Measurements from ENCODE around the gene ATP2A3.

The ATP2A3 gene

DNA sequence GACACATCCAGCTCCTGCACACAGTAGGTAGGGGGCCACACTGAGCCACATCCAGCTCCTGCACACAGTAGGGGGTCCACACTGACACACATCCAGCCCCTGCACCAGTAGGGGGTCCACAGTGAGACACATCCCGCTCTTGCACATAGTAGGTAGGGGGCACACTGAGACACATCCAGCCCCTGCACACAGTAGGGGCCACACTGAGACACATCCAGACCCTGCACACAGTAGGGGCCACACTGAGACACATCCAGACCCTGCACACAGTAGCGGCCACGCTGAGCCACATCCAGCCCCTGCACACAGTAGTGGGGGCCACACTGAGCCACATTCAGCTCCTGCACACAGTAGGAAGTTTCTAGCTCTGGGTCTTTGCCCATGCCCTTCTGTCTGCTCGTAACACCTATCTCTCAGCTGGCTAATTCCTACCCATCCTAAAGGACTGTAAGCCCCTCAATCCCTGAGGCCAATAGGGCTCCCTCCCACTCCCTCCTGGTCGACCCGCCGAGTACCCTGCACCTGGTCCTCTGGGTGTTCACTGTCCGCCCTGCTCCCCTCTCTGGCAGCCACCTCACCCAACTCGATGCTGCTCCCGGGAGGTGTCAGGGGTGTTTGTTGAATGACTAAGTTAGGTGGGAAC is 9.4 kb upstream of the ATP2A3 start:
- no peak for DNase-seq (ENCODE audit: low read depth in 2 of 2)

DNA sequence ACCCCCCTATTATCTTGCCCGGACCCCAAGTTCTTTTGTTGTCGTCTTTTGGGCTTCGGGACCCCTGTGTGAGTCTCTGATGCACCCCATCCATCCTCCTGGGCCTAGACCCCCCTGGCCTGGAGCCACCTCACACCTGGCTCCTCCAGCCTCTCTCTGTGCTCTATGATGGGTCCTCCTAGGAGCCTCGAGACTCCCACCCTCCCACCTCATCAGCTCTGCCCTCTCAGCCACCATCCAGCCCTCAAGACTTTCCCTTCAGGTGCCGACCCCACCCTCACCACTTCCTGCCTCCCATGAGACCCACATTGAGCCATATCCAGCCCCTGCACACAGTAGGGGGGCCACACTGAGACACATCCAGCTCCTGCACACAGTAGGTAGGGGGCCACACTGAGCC is 8.7 kb upstream of the ATP2A3 start:
- DNase-seq (ENCODE audit: low read depth in 2 of 2): no peak

DNA sequence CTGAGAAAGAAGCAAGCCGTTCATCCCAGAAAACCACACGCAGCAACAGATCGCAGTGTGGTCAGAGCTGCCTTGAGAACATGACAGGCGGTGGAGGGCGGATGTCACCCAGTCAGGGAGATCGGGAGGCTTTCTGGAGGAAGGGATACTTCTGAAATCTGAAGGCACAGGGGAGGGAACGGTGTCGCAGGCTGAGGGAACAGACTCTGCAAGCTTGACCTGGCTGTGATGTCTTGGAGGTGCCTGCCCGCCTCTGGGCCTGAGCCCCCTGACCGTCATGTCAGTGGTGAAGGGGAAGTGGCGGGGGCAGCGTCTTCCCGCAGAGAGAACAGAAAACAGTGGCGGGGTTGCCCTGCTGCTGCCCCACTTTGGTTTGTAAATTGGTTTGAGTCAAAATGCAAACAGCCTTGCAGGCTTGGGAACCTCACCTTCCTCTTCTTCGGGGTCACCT is 8.1 kb upstream of the ATP2A3 start:
- DNase-seq (ENCODE audit: low read depth in 2 of 2): no peak

DNA sequence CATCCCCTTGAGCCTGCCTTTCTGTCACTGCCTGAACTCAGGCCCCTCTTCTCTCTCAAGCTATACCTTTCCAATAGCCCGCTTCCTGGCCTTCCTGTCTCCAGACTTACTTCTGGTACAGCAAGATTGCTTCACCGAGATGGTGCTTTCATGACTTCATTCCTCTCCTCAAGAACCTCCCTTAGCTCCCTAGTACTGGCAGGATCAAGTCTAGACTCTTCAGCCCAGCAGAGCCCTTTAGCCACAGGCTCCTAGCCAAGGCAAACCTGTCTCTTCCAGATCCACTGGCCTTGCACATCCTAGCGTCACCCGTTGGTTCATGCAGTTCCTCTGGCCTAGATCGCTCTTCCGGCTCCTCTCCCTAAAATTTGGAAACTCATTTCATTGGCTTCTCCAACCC is 6.4 kb upstream of the ATP2A3 start:
- DNase-seq (ENCODE audit: low read depth in 2 of 2): no peak

DNA sequence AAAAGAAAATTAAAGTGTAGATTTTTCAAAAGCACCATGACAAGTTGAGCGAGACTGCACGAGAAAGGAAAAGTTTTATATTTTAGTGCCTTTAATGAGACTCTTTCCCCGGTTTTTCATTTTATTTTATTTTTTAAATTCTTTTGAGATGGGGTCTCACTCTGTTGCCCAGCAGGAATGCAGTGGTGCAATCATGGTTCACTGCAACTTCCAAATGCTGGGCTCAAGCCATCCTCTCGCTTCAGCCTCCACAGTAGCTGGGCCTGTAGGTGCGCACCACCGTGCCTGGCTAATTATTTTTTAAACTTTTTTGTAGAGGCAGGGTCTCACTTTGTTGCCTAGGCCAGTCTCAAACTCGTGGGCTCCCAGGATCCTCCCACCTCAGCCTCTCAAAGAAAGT is 5.7 kb upstream of the ATP2A3 start:
- no peak for DNase-seq (ENCODE audit: low read depth in 2 of 2)

- DNase-seq (ENCODE audit: low read depth in 2 of 2): no peak
Measured at GRCh38 chr17:3968886-3969524, 4.8 kb upstream of the ATP2A3 start.

DNA sequence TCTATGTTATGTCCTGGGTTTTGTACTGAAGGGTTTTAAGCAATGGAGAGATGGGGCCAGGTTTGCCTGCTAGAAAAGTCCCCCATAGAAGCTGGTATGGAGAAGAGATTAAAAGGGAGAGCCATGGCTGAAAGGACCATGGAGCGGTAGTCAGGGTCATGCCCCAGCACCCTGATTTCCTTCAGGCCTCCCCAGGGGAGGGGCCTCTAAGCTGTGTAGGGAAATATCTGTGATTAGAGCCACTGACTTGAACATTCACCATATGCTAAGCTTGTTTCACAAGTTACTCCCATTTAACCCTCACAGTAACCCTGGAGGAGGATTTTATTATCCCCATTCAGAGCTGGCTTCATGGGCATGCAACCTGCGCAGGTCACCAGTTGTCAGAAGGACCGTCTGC is 3.8 kb upstream of the ATP2A3 start:
- no peak for DNase-seq (ENCODE audit: low read depth in 2 of 2)

- DNase-seq (ENCODE audit: low read depth in 2 of 2): no peak
Measured at GRCh38 chr17:3966720-3967363, 2.6 kb upstream of the ATP2A3 start.

- DNase-seq (ENCODE audit: low read depth in 2 of 2): peak; percentile 50 to 62
Measured at GRCh38 chr17:3965118-3965800, 1.0 kb upstream of the ATP2A3 start.

GRCh38 chr17:3963237-3964201 is 718 bp downstream of the ATP2A3 start:
- DNase-seq (ENCODE audit: low read depth in 2 of 2): peak; percentile 38 to 47

GRCh38 chr17:3962965-3963236 is 1.3 kb downstream of the ATP2A3 start:
- no peak for DNase-seq (ENCODE audit: low read depth in 2 of 2)

DNA sequence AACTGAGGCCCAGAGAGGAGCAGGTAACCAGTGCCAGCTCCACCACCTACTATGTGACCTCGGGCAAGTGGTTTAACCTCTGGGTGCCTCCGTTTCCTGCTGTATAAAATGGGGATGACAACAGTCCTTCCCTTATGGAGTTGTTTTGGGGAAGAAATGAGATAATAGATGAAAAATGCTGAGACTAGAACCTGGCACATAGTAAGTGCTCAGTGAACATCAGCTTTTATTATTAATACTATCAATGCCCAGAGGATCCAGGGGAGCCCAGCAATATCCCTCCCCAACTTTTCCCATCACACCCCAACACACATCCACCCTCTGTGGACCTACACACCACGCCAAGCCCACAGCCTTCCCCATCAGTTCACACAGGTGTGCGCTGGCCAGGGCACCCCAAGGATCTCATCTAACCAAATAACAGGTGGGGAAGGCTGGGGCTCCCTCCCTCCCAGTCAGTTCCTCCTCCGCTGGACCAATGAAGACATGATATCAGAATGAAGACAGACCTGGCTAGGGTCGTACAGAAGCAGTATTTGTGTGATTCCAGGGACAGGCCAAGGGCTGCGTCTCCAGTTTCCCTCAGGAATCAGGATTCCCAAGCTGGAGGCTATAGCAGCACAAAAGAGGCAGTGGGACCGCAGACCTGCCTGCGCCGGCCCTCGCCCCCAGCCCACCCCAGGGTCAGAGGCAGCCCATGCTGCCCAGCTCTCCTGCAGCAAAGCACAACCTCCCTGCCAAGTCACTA is 1.8 kb downstream of the ATP2A3 start:
- DNase-seq (ENCODE audit: low read depth in 2 of 2): no peak

GRCh38 chr17:3961564-3962047 is 2.6 kb downstream of the ATP2A3 start:
- no peak for DNase-seq (ENCODE audit: low read depth in 2 of 2)

- no peak for DNase-seq (ENCODE audit: low read depth in 2 of 2)
Measured at GRCh38 chr17:3960764-3961163, 3.5 kb downstream of the ATP2A3 start.

- no peak for DNase-seq (ENCODE audit: low read depth in 2 of 2)
Measured at GRCh38 chr17:3959921-3960601, 4.2 kb downstream of the ATP2A3 start.

- DNase-seq (ENCODE audit: low read depth in 2 of 2): no peak
Measured at GRCh38 chr17:3959295-3959899, 4.8 kb downstream of the ATP2A3 start.

DNA sequence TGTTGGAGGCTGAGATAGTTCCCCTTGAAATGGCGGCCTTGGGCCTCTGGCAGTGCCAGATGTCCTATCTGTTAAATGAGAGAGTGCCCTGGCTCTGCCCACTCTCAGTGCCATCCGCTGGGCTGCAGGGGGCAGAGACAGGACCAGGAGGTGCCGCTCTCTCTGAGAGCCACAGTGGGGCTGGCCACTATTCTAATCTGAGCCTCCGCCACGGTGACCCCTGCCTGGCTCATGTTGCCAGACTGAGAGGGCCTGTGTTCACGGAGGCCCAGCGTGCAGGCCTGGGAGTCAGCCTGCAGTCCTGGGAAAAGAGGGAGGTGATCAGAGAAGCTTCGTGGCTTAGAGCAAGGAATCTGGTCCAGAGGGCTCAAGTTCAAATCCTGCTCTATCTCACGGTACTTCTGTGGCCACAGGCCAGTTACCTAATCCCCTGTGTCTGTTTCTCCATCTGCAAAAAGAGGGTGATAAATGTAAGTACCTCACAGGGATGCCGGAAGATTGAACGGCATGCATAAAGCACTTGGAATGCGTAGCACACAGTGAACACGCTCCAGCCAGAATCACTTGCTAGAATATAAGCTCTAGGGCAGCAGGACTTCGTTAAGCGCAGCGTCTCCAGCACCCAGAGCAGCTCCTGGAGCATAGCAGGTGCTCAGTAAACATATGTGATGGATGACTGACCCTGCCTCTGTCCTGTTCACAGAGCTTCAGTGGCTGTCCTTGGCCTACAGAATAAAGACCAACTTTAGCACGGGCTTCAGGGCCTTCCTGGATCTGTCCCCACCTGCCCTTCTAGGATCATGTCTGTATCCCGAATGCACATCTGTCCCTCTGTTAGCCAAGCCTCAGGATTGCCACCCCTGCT is 6.3 kb downstream of the ATP2A3 start:
- no peak for DNase-seq (ENCODE audit: low read depth in 2 of 2)

DNA sequence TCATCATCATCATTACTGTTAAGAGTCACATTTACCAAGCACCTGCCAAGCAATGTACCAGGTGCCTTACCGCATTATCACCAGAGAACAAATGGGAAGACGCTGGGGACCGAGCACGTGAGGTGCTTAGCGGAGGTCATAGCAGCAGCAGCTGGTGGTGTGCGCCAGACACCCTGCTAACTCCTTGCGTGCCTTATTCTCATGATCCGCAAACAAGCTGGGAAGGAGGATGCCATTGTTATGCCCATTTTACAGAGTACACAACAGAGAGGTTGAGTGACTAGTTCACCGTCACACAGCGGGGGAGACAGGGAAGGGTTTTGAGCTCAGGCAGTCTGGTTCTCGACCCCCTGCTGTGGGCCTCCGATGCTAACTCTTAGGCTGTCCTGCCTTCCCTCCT is 7.3 kb downstream of the ATP2A3 start:
- DNase-seq (ENCODE audit: low read depth in 2 of 2): no peak

Data from stimulated activated CD4-positive, alpha-beta T cell treated with anti-CD3 and anti-CD28 coated beads, Interleukin-4, amount 100 ng/mL, for 48 hours (primary cell).